H1 (cell line): ENCODE measurements around the gene ABCC2. TPM values are rescaled to one million over a fixed set of nuclear protein-coding genes. Genes with fewer than 3 reads are reported as not detected.

Experiments
- CTCF ChIA-PET: fragments of 300-600 bp; sonication (Branson Sonifier 250); formaldehyde crosslinking; loops from one replicate; lab custom pipeline; 2021; ENCODE audit not compliant: partially characterized antibody; lab: Charles Lee
- POLR2A ChIA-PET: fragments of 300-600 bp; sonication (Branson Sonifier 250); formaldehyde crosslinking; loops from one replicate; lab custom pipeline; 2021; ENCODE audit warnings: inconsistent platforms; ENCODE audit not compliant: partially characterized antibody; lab: Charles Lee
- DNase-seq, 2 experiments: peaks; one replicate each; pipeline versions ENCODE4 v3.0.0 to v3.0.0-alpha.2; 2010 to 2022; ENCODE audit warnings: low spot score in 2 of 2, low read depth in 1 of 2, mixed read lengths in 1 of 2
- FAIRE-seq: peaks from 2 replicates; lab custom pipeline; 2011; peaks lifted over from hg19 to GRCh38; lab: Jason Lieb, UNC
- H2AFZ ChIP-seq: 2 replicates; pipeline ENCODE4 v1.8.1; 2012; ENCODE audit warnings: low read length, inconsistent platforms
- H2AK5ac ChIP-seq: 2 replicates; pipeline ENCODE4 v1.6.1; 2013; ENCODE audit warnings: low read depth, low read length
- H2BK120ac ChIP-seq: replicated peaks from 2 replicates; pipeline ENCODE3; 2013; ENCODE audit warnings: low read depth, low read length, inconsistent platforms
- H2BK12ac ChIP-seq: 2 replicates; pipeline ENCODE4 v1.6.1; 2013; ENCODE audit warnings: low read depth, low read length
- H2BK15ac ChIP-seq: 2 replicates; pipeline ENCODE4 v1.6.1; 2013; ENCODE audit warnings: low read length
- H2BK20ac ChIP-seq: 2 replicates; pipeline ENCODE4 v1.6.1; 2013; ENCODE audit warnings: low read length
- H2BK5ac ChIP-seq: 2 replicates; pipeline ENCODE4 v1.6.1; 2013; ENCODE audit warnings: low read depth, low read length
- H3K14ac ChIP-seq: 2 replicates; pipeline ENCODE4 v1.6.1; 2013; ENCODE audit warnings: inconsistent platforms; ENCODE audit not compliant: insufficient read length
- H3K18ac ChIP-seq: 2 replicates; pipeline ENCODE4 v1.6.1; 2013; ENCODE audit warnings: low read length; ENCODE audit errors: extremely low read depth
- H3K23ac ChIP-seq: 2 replicates; pipeline ENCODE4 v1.6.1; 2013; ENCODE audit warnings: inconsistent platforms; ENCODE audit not compliant: insufficient read length
- H3K23me2 ChIP-seq: 2 replicates; pipeline ENCODE4 v1.6.1; 2013; ENCODE audit warnings: low read depth, low read length
- H3K27ac ChIP-seq: 2 replicates; pipeline ENCODE4 v1.6.1; 2011; ENCODE audit warnings: low read depth, low read length, inconsistent platforms
- H3K27me3 ChIP-seq, 4 experiments: replicated peaks in 1 of 4; 1 replicate in 1 of 4; 2 replicates in 3 of 4; pipeline versions ENCODE4 v1.6.1 to v1.8.1; 2011 to 2013; ENCODE audit warnings: low read length in 3 of 4, mild to moderate bottlenecking in 3 of 4, inconsistent platforms in 2 of 4, mixed read lengths in 2 of 4, moderate library complexity in 1 of 4; ENCODE audit not compliant: control insufficient read depth in 3 of 4, insufficient read depth in 3 of 4; ENCODE audit errors: extremely low read depth in 1 of 4
- H3K36me3 ChIP-seq, 4 experiments: 2 replicates each; pipeline versions ENCODE4 v1.6.1 to v1.8.1; 2011 to 2013; ENCODE audit warnings: mild to moderate bottlenecking in 4 of 4, low read length in 3 of 4, moderate library complexity in 2 of 4, control low read depth in 1 of 4, inconsistent platforms in 1 of 4; ENCODE audit not compliant: insufficient read depth in 4 of 4, control insufficient read depth in 2 of 4
- H3K4ac ChIP-seq: replicated peaks from 2 replicates; pipeline ENCODE3; 2013; ENCODE audit warnings: low read length, low read depth, mixed read lengths, inconsistent platforms; ENCODE audit not compliant: insufficient read length
- H3K4me1 ChIP-seq, 4 experiments: replicated peaks in 1 of 4; 1 replicate in 1 of 4; 2 replicates in 3 of 4; pipeline versions ENCODE4 v1.6.1 to v1.8.1; 2011 to 2013; ENCODE audit warnings: low read length in 3 of 4, inconsistent platforms in 2 of 4, mixed read lengths in 1 of 4; ENCODE audit not compliant: insufficient read depth in 4 of 4, control insufficient read depth in 3 of 4
- H3K4me2 ChIP-seq, 2 experiments: 2 replicates each; pipeline versions ENCODE4 v1.6.1 to v1.8.1; 2011 to 2013; ENCODE audit warnings: low read depth in 2 of 2, low read length in 2 of 2, control low read depth in 1 of 2, inconsistent platforms in 1 of 2, mild to moderate bottlenecking in 1 of 2; ENCODE audit not compliant: insufficient read depth in 1 of 2
- H3K4me3 ChIP-seq, 4 experiments: fragments of 200-600, 300-600 bp in 1 of 4; sonication (generic), shearing (Covaris generic), sonication (Bioruptor Twin) in 1 of 4; 2 replicates each; pipeline versions ENCODE4 v1.5.1 to v1.8.1; 2011 to 2016; ENCODE audit warnings: low read length in 4 of 4, low read depth in 3 of 4, control low read depth in 2 of 4, inconsistent platforms in 2 of 4, mild to moderate bottlenecking in 2 of 4, mixed read lengths in 1 of 4, moderate library complexity in 1 of 4; ENCODE audit not compliant: insufficient read depth in 2 of 4; ENCODE audit errors: extremely low read depth in 1 of 4
- H3K56ac ChIP-seq: replicated peaks from 2 replicates; pipeline ENCODE3; 2013; ENCODE audit warnings: low read depth, mild to moderate bottlenecking, mixed read lengths, low read length, inconsistent platforms; ENCODE audit not compliant: insufficient read length
- H3K79me1 ChIP-seq: 2 replicates; pipeline ENCODE4 v1.6.1; 2013; ENCODE audit warnings: low read depth, low read length, control low read depth
- H3K79me2 ChIP-seq, 2 experiments: 2 replicates each; pipeline versions ENCODE4 v1.6.1 to v1.8.1; 2012 to 2013; ENCODE audit warnings: low read length in 2 of 2, mild to moderate bottlenecking in 2 of 2, inconsistent platforms in 1 of 2; ENCODE audit not compliant: insufficient read depth in 2 of 2, control insufficient read depth in 1 of 2
- H3K9ac ChIP-seq, 4 experiments: replicated peaks in 1 of 4; 1 replicate in 1 of 4; 2 replicates in 3 of 4; pipeline versions ENCODE4 v1.6.1 to v1.8.1; 2011 to 2013; ENCODE audit warnings: low read depth in 3 of 4, low read length in 3 of 4, control low read depth in 2 of 4, mild to moderate bottlenecking in 2 of 4, moderate library complexity in 2 of 4, inconsistent platforms in 1 of 4; ENCODE audit errors: extremely low read depth in 1 of 4
- H3K9me3 ChIP-seq, 2 experiments: 2 replicates each; pipeline versions ENCODE4 v1.6.1 to v1.8.1; 2012 to 2013; ENCODE audit warnings: mild to moderate bottlenecking in 2 of 2, moderate library complexity in 2 of 2, control low read depth in 1 of 2, inconsistent platforms in 1 of 2, low read depth in 1 of 2, low read length in 1 of 2, mixed read lengths in 1 of 2; ENCODE audit not compliant: insufficient read depth in 2 of 2
- H4K20me1 ChIP-seq, 2 experiments: replicated peaks in 1 of 2; 2 replicates each; pipeline versions ENCODE3 to v1.8.1; 2011 to 2013; ENCODE audit warnings: inconsistent platforms in 2 of 2, low read length in 2 of 2, mild to moderate bottlenecking in 1 of 2; ENCODE audit not compliant: insufficient read depth in 2 of 2, control insufficient read depth in 1 of 2
- H4K5ac ChIP-seq: 2 replicates; pipeline ENCODE4 v1.6.1; 2013; ENCODE audit warnings: low read length, low read depth, mixed read lengths, inconsistent platforms; ENCODE audit not compliant: insufficient read length
- H4K8ac ChIP-seq: 2 replicates; pipeline ENCODE4 v1.8.0; 2013; ENCODE audit warnings: mild to moderate bottlenecking, moderate library complexity, low read length, inconsistent platforms; ENCODE audit not compliant: insufficient read depth; ENCODE audit errors: extremely low read depth
- H4K91ac ChIP-seq: replicated peaks from 2 replicates; pipeline ENCODE3; 2013; ENCODE audit warnings: low read length, mixed read lengths, inconsistent platforms; ENCODE audit not compliant: insufficient read length
- ATF2 ChIP-seq: IDR thresholded peaks from 2 replicates; pipeline ENCODE4 v1.6.1; 2012; ENCODE audit warnings: low read length, inconsistent platforms
- BCL11A ChIP-seq, 2 experiments: IDR thresholded peaks; one replicate each; pipeline ENCODE4 v1.6.1; 2011; ENCODE audit warnings: low read depth in 2 of 2, low read length in 2 of 2, mild to moderate bottlenecking in 2 of 2
- CREB1 ChIP-seq: IDR thresholded peaks from 2 replicates; pipeline ENCODE4 v1.6.1; 2012; ENCODE audit warnings: inconsistent platforms
- JUN ChIP-seq: IDR thresholded peaks from 2 replicates; pipeline ENCODE4 v1.6.1; 2011; ENCODE audit warnings: low read depth, mild to moderate bottlenecking, improper control_type of control experiment, low read length
- SAP30 ChIP-seq: fragments of 300-600 bp; sonication (generic); IDR thresholded peaks from 2 replicates; pipeline ENCODE4 v1.7.1; 2012; ENCODE audit warnings: low read length, moderate library complexity, mild to moderate bottlenecking, inconsistent platforms; ENCODE audit not compliant: insufficient read depth, insufficient replicate concordance
- SP2 ChIP-seq: IDR thresholded peaks from 2 replicates; pipeline ENCODE4 v1.6.1; 2012; ENCODE audit warnings: mild to moderate bottlenecking, low read length, inconsistent platforms
- SRF ChIP-seq: IDR thresholded peaks from 2 replicates; pipeline ENCODE4 v1.6.1; 2011; ENCODE audit warnings: mild to moderate bottlenecking, low read depth, low read length, moderate library complexity
- ZNF274 ChIP-seq: IDR thresholded peaks from 2 replicates; pipeline ENCODE4 v1.7.0; 2012; ENCODE audit warnings: low read length, borderline replicate concordance; ENCODE audit errors: extremely low read depth
- polyA plus RNA-seq, 7 experiments: library from polyadenylated mRNA; depleted of rRNA in 3 of 7; stranded (reverse) in 5 of 7; unstranded in 2 of 7; fragments of >200 nt in 5 of 7; fragments of 200-250 nt in 2 of 7; gene quantifications; 1 replicate in 5 of 7; 2 replicates in 1 of 7; 4 replicates in 1 of 7; pipeline versions ENCODE4 v1.2.1 to v1.2.3, GENCODE V29; 2011 to 2013; ENCODE audit warnings: missing spikeins in 2 of 7, mixed read lengths in 2 of 7
- total RNA-seq: library from RNA; stranded (reverse); fragmentation: NEBNext Ultra II Directional; extraction: Animal tissue kit (Norgen Biotek cat#: 25700); gene quantifications from 2 replicates; pipeline ENCODE4 v1.2.1, GENCODE V29; 2021

The ABCC2 gene
- total and polyA plus RNA-seq, 2 of the 8 experiments (the other 6 are each of a cell fraction or from before 2014, with no cell fraction given): 0.74 to 1.1 TPM

DNA sequence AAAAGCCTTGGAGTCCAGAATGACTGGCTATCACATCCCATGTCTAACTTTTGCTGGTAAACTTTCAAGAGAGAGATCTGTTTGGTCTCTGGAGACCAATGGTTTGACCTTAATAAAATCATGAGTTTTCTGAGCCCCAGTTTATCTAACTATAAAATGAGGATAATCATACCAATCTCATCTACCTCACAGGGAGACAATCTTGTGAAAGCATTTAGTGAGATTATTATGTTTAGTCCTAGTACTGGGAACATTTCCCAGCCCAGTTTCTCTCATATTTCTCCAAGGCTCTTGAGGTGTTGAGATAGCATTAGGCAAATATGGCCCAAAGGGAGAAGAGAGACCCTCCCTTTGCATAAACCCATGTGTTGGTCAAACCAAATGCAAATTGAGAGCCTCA is 25.8 kb downstream of the ABCC2 start:
- Histone ChIP-seq H3K56ac (no peak overlapping the region), H3K23ac (no peak overlapping the region), H3K4ac (no peak overlapping the region), H2BK20ac (no peak overlapping the region), H4K20me1 (no peaks in the 10 kb centered on the region), H3K9me3 (no peaks in the 10 kb centered on the region), H2BK12ac (no peak overlapping the region), H2AFZ (no peak overlapping the region), H4K5ac (no peak overlapping the region), H3K79me2 (no peaks in the 10 kb centered on the region), H3K14ac (no peak overlapping the region), H3K36me3 (no peaks in the 10 kb centered on the region), H3K79me1 (no peaks in the 10 kb centered on the region), H3K4me1 (no peaks in the 10 kb centered on the region), H2AK5ac (no peak overlapping the region), H3K18ac (no peak overlapping the region), H3K27ac (no peak overlapping the region), H3K23me2 (no peaks in the 10 kb centered on the region)
- DNase-seq: no peak
- FAIRE-seq: no peak
- ChIA-PET CTCF (interaction anchor here (0.6 to 1.6 kb wide), 3 partner anchors 9 to 16 kb away, joined by 3 to 4 read pairs (median 4); no protein-coding TSS in a partner anchor), POLR2A (no interaction called here)
- TF ChIP-seq JUN: no peak
- no peak for TF ChIP-seq BCL11A (IDR thresholded peaks at IDR 0.05; ENCODE audit: low read depth in 2 of 2, low read length in 2 of 2)
- TF ChIP-seq ZNF274: no peak
- TF ChIP-seq SRF: no peak
- no peak for TF ChIP-seq SAP30
- TF ChIP-seq SP2: no peak
- TF ChIP-seq ATF2: no peak
- TF ChIP-seq CREB1: no peak
- TF ChIP-seq, all 59 proteins: peak for 0
- Histone ChIP-seq H2BK120ac (no peak overlapping the region), H2BK5ac (no peak overlapping the region), H3K9ac (no peak overlapping the region), H3K27me3 (no peaks in the 10 kb centered on the region), H4K91ac (no peak overlapping the region), H3K4me3 (no peak overlapping the region), H3K4me2 (no peak overlapping the region), H2BK15ac (no peak overlapping the region), H4K8ac (no peak overlapping the region)
